ENCODE results near the gene PMPCA.

PMPCA gene

GRCh38 chr9:136370037-136370436 is 40.4 kb upstream of the PMPCA start:
- TF ChIP-seq GATA3 (IDR thresholded peaks at IDR 0.05; ENCODE audit: low read depth, low read length) = no peak
- no peak for TF ChIP-seq GATA2 (IDR thresholded peaks at IDR 0.05; ENCODE audit: low read depth, low read length)

- no peak for TF ChIP-seq GATA3 (IDR thresholded peaks at IDR 0.05; ENCODE audit: low read depth, low read length)
- TF ChIP-seq GATA2 (IDR thresholded peaks at IDR 0.05; ENCODE audit: low read depth, low read length) = no peak
These were observed 39.5 kb upstream of the PMPCA start for GRCh38 chr9:136370687-136371532.

- TF ChIP-seq GATA3 (IDR thresholded peaks at IDR 0.05; ENCODE audit: low read depth, low read length) = no peak
- TF ChIP-seq GATA2 (IDR thresholded peaks at IDR 0.05; ENCODE audit: low read depth, low read length) = no peak
These were observed 39.0 kb upstream of the PMPCA start for GRCh38 chr9:136371533-136371880.

GRCh38 chr9:136372006-136372405 is 38.5 kb upstream of the PMPCA start:
- TF ChIP-seq GATA2 (IDR thresholded peaks at IDR 0.05; ENCODE audit: low read depth, low read length) = no peak
- no peak for TF ChIP-seq GATA3 (IDR thresholded peaks at IDR 0.05; ENCODE audit: low read depth, low read length)

GRCh38 chr9:136372561-136373299 is 37.7 kb upstream of the PMPCA start:
- TF ChIP-seq GATA3 (IDR thresholded peaks at IDR 0.05; ENCODE audit: low read depth, low read length) (no peak), GATA2 (IDR thresholded peaks at IDR 0.05; ENCODE audit: low read depth, low read length) (no peak)

- TF ChIP-seq GATA2 (IDR thresholded peaks at IDR 0.05; ENCODE audit: low read depth, low read length) (no peak), GATA3 (IDR thresholded peaks at IDR 0.05; ENCODE audit: low read depth, low read length) (no peak)
These were observed 36.9 kb upstream of the PMPCA start, which contains the start of gene CARD9 for GRCh38 chr9:136373300-136374182. Gene CARD9, minus strand, starts transcription at chr9:136373669. Its CDS starts 1,591 bp downstream, at chr9:136372078.

- no peak for TF ChIP-seq GATA2 (IDR thresholded peaks at IDR 0.05; ENCODE audit: low read depth, low read length)
These were observed 36.3 kb upstream of the PMPCA start for GRCh38 chr9:136374183-136374575.

GRCh38 chr9:136375096-136375495 is 35.4 kb upstream of the PMPCA start:
- TF ChIP-seq GATA3 (IDR thresholded peaks at IDR 0.05; ENCODE audit: low read depth, low read length) = no peak
- TF ChIP-seq GATA2 (IDR thresholded peaks at IDR 0.05; ENCODE audit: low read depth, low read length) = peak; percentile 45; the same call in 1 of the 2 replicates

GRCh38 chr9:136376457-136376856 is 34.0 kb upstream of the PMPCA start:
- no peak for TF ChIP-seq GATA3 (IDR thresholded peaks at IDR 0.05; ENCODE audit: low read depth, low read length)
- TF ChIP-seq GATA2 (IDR thresholded peaks at IDR 0.05; ENCODE audit: low read depth, low read length) = no peak

GRCh38 chr9:136377341-136378169 is 32.9 kb upstream of the PMPCA start:
- TF ChIP-seq GATA2 (IDR thresholded peaks at IDR 0.05; ENCODE audit: low read depth, low read length) (no peak), GATA3 (IDR thresholded peaks at IDR 0.05; ENCODE audit: low read depth, low read length) (no peak)

- TF ChIP-seq GATA3 (IDR thresholded peaks at IDR 0.05; ENCODE audit: low read depth, low read length) (no peak), GATA2 (IDR thresholded peaks at IDR 0.05; ENCODE audit: low read depth, low read length) (no peak)
These were observed 32.1 kb upstream of the PMPCA start for GRCh38 chr9:136378170-136379002.

- TF ChIP-seq GATA2 (IDR thresholded peaks at IDR 0.05; ENCODE audit: low read depth, low read length) (no peak), GATA3 (IDR thresholded peaks at IDR 0.05; ENCODE audit: low read depth, low read length) (no peak)
These were observed 31.5 kb upstream of the PMPCA start for GRCh38 chr9:136379003-136379287.

- no peak for TF ChIP-seq GATA3 (IDR thresholded peaks at IDR 0.05; ENCODE audit: low read depth, low read length)
- no peak for TF ChIP-seq GATA2 (IDR thresholded peaks at IDR 0.05; ENCODE audit: low read depth, low read length)
These were observed 31.1 kb upstream of the PMPCA start for GRCh38 chr9:136379401-136379800.
